ENCODE results near the gene LIN7A.

LIN7A gene

DNA sequence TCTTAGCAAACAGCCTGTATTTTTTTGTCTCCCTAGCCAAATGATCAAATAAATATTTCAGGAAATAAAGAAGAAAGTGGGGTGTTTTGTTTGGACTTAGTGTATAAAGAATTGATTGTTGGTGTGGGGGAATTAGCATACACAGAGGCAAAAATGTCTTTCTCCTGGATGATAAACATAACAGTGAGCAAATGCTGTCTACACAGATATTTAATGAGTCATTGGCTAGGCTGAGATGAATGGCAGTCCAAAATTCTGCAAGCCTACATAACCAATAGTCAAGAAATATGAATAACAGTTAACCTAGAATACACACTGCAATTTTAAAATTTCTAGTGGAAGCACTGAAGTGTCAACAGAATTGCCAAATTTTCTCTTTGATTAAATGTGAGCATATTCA, 185.3 kb downstream of the LIN7A start:
- DNase-seq (ENCODE audit: low spot score) = peak; percentile 4

- no peak for DNase-seq (ENCODE audit: low spot score)
These were observed 188.3 kb downstream of the LIN7A start for GRCh38 chr12:80749456-80749855.

- DNase-seq (ENCODE audit: low spot score) = no peak
These were observed 189.9 kb downstream of the LIN7A start for GRCh38 chr12:80747800-80748199.

GRCh38 chr12:80745851-80746505, 191.8 kb downstream of the LIN7A start:
- peak; percentile 17 for DNase-seq (ENCODE audit: low spot score)

Data from GM03348 (cell line).